Measurements from ENCODE around the gene NHLRC4.
"Not testable (repeated sequence)": the region's sequence is repeated elsewhere in the genome, so short reads cannot be mapped to it uniquely, and the experiment has no call there.

NHLRC4 gene

DNA sequence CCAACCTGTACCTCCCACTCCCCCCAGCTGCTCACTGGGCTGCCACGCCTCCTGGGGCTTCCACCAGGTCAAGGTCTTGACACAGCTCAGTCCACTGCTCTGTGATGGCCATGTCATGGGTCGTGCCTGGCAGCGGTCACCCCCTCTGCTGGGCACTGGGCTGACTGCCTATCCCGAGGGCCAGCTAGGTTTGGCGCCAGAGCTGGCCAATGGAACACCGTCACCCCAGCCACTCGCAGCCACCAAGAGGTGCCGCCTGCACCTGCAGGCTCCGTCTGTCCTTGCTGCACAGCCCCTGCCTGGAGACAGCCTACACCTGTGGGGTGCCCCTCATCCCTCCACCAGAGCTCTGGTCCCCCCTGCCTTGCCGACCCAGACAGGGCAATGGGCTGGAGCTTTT lies 18.5 kb downstream of the NHLRC4 start:
- peak in 2 of 3 experiments; percentile 43 to 57 for DNase-seq

DNA sequence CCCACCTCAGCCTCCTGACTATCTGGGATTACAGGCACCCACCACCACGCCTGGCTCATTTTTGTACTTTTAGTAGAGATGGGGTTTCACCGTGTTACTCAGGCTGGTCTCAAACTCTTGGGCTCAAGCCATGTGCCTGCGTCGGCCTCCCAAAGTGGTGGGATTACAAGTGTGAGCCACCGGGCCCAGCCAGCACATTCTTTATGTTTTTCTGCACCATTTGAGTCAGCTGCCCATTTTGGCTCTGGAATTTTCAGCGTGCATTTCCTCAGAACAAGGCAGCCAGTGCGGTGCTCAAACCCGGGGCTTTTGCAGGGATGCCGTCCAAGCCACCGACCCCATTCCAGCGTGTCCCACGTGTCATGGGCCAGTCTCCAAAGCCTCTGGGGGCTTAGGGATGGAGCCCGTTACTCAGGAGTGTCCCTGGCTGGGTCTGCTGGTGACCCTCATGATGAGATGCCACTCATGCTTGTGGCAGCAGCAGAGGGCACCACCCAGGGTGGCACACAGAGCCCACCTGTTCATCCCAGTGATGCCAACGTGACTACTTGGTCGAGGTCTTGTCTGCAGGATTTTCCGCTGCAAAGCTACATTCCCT lies 19.3 kb downstream of the NHLRC4 start:
- no peak for DNase-seq

DNA sequence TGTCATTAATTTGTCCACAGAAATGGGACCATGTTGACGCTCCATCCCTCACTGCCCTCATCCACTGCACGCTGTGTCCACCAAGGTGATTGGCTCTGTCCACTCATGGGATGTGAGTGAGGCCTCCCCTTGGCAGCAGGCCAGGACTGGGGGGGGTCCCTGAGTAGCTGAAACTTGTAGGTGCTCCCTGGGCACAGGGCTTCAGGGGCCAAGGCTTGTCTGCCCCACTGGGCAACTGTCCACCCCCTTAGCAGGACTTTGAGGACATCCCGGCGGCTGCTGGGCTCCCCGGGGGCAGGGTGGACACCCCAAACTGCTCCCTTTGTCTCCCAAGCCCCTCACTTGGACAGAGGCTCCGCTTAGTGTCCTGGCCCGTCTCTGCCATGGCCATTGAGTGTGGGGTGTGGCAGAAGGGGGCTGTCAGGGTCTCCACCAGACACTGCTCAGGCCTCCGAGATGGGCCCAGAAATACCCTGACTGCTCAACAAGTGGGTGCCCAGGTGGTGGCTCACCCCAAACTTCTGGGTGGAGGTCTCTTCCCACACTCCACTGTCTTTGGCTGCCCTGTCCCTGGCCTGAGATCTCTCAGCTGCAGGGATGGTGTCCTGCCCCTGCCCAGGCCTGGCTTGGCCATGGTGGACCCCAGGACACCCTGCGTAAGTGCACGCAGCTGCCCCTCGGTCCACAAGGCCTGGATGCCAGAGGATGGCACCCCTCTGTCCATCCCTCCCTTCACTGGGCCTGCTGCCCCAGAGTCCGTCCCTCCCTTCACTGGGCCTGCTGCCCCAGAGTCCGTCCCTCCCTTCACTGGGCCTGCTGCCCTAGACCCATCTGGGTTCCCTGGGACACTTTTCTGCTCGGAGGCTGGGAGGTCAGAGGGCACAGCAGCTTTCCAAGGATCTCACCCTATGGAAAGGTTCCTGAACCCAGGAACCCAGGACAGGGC lies 20.1 kb downstream of the NHLRC4 start:
- DNase-seq = peak in 1 of 3 experiments; percentile 28

DNA sequence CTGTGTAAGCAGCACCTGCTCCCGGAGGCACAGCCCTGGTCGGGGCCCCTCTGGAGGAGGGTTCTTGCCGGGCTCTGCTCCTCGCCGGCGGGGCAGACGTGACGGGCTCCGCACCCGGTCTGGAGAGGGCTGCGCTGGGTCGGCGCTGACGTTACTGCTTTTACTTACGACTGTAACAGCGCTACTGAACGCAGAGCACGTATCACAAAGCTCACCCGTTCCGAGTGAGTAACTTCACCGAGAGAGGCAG lies 21.8 kb downstream of the NHLRC4 start:
- peak; percentile 44 to 80 (median 75) for DNase-seq

DNA sequence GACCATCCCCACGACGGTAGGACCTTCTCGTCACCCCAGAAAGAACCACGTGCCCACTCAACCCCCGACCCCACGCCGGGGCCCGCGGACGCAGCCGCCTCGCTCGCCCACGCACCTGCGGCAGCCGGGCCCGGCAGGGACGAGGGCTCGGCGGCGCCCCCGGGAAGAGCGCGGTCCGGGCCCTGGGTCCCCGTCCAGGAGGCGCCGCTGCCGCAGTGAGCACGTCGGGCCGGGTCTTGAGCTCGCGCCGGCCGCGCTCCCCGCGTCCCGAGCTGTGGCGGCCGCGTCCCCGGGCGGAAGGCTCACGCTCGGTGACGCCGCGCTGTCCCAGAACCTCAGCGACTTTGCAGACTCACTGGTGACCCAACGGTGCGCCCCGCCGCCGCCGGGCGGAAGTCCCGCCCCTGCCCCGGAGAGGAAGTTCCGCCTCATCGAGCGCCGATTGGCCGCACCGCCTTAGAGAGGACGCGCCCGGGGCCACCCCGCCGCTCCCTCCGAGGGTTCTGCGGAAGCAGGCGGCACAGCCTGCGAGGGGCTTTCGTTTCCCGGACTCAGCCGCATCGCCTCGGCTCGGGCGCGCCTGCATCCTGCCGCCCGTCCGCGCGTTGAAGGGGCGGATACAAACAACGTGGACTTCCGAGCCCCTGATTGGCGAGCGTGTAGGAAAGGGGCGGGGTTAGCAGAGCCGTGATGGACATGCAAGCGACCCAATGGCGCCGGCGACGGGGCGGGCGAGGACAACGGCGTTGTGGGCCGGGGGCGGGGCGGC lies 22.3 kb downstream of the NHLRC4 start:
- DNase-seq = peak; percentile 98 to 99 (median 98)

DNA sequence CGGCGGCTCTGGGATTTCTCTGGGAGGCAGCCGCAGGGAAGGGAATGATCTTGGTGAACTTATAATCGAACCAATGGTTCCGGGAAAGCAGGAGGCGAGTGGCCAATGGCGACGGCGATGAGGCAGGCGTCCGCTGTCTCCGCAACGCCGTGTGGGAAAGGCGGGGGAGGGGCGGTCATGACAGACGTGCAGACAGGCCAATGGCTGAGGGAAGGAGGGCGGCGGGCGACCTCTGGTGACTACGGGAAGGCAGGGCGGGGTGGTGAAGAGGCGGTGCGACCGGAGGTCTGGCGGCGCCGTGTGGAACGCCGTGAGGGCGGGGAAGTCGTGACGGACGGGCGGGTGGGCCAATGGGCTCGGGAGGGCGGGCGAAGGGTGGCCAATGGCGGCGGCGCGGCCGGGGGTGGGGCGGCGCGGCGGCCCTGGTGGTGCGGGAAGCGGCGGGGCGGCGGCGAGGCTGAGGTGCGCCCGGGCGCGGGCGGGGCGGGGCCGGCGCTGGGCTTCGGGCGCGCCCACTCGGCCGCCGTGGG lies 22.9 kb downstream of the NHLRC4 start, which contains the start of gene RAB40C:
TSS of gene RAB40C (plus strand) at position 409 of the 530 bp plus-strand sequence. CDS start 226 bp downstream, outside the sequence.
- peak; percentile 97 to 99 (median 98) for DNase-seq

DNA sequence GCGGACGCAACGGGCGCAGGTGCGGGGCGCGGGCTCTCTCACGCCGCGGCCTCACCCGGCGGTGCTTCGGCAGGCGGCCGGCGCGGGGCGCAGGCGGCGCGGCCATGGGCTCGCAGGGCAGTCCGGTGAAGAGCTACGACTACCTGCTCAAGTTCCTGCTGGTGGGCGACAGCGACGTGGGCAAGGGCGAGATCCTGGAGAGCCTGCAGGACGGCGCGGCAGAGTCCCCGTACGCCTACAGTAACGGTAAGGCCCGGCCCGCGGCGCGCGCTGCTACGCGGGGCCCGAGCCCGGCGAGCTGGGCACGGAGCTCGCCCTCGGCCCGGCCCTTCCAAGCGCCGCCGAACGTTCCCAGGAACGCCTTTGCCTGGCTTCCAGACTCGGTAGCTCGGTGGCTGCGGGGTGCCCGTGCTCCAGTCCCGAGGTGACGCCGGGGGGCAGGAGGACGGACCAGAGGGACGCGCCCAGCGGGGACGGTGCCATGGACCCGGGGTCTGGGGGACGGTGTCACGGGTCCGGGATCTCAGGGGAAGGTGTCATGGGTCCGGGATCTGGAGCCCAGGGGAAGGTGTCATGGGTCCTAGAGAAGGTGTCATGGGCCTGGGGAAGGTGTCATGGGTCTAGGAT lies 23.5 kb downstream of the NHLRC4 start:
- DNase-seq = peak in 1 of 3 experiments; percentile 64

DNA sequence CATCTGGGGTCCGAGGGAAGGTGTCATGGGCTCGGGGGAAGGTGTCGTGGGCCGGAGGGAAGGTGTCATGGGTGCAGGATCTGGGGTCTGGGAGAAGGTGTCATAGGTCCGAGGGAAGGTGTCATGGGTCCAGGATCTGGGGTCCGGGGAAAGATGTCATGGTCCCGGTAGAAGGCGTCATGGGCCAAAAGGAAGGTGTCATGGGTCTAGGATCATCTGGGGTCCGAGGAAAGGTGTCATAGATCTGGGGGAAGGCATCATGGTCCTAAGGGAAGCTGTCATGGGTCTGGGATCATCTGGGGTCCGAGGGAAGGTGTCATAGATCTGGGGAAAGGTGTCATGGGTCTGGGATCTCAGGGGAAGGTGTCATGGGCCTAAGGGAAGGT lies 24.0 kb downstream of the NHLRC4 start:
- DNase-seq = no peak

DNA sequence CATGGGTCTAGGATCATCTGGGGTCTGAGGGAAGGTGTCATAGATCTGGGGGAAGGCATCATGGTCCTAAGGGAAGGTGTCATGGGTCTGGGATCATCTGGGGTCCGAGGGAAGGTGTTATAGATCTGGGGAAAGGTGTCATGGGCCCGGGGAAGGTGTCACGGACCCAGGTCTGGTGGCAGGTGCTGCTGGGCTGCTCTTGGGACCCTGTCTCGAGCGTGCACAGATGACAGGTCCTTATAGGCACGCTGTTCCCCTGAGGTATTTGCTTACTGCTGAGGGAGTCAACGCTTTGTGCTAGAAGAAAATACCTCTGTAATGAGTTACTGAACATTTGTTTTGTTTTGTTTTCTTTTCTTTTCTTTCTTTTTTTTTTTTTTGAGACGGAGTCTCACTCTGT lies 24.4 kb downstream of the NHLRC4 start:
- no peak for DNase-seq

DNA sequence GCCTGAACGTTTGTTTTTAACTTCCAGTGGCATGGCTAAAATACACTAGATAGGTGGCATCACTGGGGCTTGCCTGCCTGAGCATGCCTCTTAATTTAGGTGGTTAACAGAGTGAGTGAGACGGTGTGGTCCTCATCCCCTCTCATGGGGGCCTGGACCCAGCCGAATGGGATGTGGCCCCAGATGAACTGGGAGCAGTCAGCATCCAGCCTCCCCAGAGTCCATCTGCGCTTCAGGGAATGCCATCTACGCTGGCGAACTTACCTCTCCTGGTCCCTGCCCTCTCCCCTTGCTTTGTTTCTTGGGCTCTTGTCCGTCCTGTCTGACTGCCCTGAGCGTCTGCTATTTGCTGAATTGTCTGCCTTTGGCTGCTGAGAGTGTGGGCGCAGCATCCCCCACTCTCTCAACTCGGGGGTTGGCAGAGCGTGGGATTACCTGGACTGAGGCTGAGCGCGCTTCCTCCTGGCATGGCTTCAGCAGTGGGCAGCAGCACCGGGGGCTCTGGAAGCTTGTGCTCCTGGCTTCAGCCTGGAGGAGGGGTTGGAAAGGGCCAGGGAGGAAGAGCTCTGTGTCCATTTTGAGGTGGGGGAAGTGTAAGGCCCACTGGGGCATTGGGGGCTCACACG lies 25.2 kb downstream of the NHLRC4 start:
- DNase-seq = peak in 1 of 3 experiments; percentile 37

DNA sequence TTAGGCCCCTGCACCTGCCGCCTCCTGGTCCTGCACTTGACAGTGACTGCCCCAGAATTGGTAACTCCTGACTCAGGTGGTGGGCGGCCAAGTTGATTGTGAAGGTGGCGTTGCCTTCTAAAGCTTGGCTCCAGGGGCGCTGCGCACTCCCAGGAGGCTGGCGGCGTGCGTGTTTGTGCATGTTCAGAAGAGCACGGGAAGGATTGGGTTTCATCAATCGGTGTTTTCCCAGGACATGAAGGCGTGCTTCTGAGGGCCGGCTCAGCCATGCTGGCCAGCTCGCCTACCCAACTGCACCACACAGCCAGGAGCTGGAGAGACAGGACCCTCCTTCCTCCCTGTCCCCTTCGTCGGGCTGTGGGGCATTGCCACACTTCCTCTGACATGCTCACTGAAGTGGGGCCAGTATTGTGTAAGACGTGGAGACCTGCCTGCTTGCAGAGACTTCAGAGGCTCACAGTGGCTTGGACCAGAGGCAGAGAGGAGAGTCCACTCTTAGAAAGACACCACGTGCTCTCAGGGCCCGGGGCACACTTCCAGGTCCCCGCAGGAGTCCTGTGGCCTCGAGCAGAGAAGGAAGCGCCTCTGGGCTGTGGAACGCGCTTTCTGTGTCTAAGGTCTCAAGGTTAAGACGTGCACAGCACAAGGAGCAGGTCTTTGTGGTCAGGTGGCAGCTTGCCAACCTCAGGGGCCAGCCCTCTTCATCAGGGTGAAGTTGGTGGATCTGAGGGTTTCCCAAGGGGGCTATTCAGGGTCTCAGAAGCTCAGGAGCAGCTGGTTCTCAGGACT lies 25.9 kb downstream of the NHLRC4 start:
- DNase-seq = peak; percentile 72 to 90 (median 88)

DNA sequence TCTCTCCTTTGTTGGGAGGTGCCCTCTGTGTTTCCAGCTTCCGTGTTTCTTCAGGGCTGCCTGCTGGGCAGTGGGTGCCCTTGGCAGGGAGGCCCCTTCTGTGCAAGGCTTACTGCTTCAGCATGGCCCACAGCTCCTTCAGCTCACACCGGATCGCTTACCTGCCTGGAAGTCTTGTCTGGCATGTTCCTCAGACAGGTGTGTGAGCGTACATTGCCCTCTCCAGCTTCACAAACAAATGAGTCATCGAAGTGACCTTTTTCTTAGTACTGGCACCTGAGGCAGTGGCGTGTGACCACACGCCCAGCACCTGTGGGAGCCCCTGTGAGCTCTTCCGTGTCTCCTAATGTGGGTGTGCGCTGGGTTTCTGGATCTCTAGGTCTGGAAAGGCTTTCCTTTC lies 26.6 kb downstream of the NHLRC4 start:
- DNase-seq = peak; percentile 63 to 82 (median 80)

DNA sequence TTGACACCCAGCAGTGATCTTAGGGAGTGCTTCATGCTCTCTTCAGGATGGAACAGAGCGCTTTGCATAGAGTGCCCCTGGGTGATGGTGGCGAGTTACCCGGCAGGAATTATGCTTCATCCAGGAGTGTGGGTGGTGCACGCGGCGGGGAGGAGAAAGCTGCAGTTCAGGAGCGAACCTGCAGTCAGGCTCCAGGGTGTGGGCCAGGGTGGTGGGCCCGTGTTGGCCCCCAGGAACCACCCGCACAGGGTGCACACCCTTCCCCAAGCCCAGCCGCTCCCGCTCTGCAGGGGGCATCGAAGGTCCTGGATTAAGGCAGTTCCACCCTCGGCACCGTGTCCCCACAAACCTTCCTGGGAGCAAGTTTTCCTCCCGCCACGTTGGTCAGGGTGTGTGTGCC lies 27.0 kb downstream of the NHLRC4 start:
- no peak for DNase-seq

DNA sequence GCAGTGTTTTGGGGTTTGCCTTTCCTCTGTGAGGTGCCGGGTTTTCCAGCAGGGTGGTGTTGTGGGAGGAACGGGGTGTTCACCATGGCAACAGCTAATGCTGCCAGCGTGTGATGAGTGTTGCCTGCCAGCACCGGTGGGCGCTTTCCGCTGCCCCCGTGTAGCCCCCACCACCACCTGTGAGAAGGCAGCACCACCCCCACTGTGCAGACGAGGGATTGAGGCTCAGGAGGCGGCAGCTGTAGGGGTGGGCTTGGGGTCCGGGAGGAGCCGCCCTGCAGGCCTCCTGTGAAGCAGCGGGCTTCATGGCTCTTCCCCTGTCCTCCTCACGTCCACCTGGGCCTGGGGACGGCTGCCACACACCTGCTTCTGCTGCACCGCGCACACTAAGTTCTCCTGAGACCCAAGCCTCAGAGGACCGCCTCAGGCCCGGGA lies 28.3 kb downstream of the NHLRC4 start:
- peak in 1 of 3 experiments; percentile 9 for DNase-seq

DNA sequence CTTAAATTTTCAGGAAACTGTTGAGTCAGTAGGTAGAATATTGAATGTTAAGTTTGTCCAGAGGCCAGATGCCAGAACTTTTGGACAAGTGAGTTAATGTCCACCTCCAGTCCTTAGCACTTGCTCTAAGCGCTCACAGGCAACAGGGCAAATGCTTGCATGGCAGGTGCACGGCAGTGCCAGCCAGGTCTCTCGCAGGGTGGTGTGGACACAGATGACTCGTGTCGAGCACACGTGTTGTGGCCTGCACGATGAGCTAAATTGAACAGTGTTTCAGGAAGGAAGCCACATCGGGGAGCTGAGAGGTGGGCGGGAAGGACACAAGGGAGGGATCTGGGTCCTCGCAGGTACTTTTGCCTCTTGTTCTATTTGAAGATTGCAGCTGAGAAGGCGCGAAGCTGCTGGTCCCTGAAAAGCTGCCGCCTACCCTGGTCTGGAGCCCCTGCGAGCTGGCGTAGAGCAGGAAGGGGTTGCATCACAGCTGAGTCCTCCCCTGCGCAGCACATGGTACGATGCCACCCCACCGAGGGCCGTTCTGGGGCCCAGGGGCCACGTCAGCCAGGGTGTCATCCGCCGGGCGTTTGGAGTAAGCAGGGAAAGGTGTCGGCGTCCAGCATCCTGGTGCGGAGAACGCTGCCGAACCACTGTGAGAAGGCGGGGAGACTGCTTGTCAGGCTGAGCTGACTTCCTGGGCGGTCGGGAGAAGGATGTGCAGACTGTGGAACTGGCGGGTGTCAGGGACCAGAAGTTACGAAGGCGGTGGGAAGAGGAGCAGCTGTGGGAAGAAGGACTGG lies 29.3 kb downstream of the NHLRC4 start:
- peak in 1 of 3 experiments; percentile 37 for DNase-seq

DNA sequence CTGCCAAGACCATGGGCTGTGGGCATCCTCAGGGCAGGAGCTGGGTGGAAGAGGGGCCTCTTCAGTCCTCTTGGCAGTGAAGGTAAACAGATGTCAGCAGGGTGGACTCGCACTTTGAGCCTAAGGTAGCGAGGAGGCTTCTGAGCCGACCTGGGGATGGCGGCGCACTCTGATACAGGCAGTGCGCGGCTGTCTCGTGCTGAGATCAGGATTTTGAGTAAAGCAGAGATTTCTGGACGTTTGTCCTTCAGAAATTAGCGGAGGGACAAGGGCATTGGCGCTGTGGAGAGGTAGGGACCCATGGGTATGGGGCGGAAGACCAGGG lies 29.9 kb downstream of the NHLRC4 start:
- no peak for DNase-seq

DNA sequence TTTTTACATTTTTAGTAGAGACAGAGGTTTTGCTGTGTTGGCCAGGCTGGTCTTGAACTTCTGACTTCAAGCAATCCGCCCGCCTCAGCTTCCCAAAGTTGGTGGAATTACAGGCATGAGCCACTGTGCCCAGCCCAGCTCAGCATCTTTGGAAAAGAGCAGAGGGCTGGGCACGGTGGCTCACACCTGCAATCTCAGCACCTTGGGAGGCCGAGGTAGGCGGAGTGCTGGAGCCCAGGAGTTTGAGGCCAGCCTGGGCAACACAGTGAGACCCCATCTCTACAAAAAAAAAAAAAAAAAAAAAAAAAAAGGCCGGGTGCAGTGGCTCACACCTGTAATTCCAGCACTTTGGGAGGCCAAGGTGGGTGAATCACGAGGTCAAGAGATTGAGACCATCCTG lies 30.9 kb downstream of the NHLRC4 start:
- not testable (repeated sequence) for DNase-seq

DNA sequence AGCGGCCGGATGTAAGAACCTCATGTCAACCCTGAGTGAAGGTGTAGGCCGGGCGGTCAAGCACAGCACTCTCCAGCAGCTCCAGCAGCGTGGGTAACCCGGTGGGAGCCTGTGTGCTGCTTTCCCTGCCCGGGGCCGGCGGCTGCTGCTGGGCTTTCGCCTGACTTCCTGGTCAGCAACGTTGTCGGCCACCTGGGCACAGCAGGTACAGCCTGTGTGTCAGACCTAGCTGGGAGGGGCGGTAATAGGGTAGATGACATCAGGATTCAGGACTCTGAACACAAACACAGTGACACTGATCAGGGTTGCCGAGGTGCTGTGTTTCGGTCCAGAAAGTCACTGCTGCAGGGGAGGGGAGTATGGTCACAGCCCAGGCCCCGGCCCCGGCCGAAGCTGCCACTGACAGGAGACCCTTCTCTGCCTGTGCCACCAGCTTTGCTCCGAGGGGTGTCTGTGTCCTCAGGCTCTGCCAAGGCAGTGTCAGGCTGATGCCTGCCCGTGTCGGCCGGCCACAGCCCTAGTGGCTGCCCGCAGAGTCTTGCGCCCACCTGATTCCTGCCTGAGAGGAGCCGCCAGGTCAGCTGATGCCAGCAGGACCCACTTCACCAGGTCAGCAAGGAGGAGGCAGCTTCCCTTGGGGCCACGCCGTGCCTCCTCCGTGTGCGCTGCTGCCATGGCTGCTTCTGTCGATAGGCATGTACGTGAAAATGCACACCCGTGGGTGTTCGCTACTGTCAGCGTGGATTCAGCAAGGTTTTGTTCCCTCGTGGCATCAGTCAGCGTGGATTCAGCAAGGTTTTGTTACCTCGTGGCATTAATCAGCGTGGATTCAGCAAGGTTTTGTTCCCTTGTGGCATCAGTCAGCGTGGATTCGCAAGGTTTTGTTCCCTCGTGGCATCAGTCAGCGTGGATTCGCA lies 32.3 kb downstream of the NHLRC4 start:
- no peak for DNase-seq

DNA sequence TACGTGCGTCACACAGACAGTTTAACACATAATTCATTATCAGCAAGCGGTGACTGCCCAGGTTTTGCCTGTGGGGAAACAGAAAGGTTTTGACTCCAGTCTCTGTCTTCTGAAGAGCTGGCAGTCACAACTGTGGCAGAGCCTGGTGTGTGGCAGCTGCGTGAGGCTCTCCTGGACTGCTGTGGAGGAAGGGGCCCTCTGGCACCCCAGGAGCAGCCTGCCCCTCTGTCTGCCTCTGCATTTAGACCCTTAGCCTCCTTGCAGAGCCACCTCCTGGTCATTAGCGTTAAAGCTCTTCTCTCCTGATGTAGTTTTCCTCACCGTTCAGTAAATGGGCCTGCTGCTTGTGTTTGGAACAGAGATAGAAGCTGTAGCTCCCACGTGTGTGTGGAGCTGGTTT lies 34.0 kb downstream of the NHLRC4 start:
- peak in 1 of 3 experiments; percentile 6 for DNase-seq

DNA sequence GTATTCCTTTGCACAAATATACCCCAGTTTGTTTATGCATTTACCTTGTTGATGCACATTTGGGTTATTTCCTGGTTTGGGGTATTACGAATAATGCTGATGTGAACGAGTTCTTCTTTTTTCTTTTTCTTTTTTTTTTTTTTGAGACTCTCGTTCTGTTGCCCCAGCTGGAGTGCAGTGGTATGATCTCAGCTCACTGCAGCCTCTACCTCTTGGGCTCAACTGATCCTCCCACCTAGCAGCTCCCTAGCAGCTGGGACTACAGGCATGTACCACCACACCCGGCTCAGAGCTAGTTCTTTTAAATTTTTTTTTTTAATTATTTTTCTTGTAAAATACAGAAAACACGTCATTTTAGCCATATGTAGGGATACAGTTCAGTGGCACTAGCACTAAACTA lies 37.1 kb downstream of the NHLRC4 start:
- DNase-seq = no peak

Data from NCI-H1417 (cell line).